Ishikawa (cell line): Measurements from ENCODE around the gene PHLDB3.

Source experiments
- CEBPB ChIP-seq: IDR thresholded peaks from 2 replicates; pipeline ENCODE4 v1.6.1; 2012
- CREB1 ChIP-seq: IDR thresholded peaks from 2 replicates; pipeline ENCODE4 v1.6.1; 2012; ENCODE audit warnings: low read depth
- EGR1 ChIP-seq: IDR thresholded peaks from 2 replicates; pipeline ENCODE4 v1.6.1; 2012
- EP300 ChIP-seq: IDR thresholded peaks from 2 replicates; pipeline ENCODE4 v1.6.1; 2012; ENCODE audit warnings: borderline replicate concordance
- FOXM1 ChIP-seq: IDR thresholded peaks from 2 replicates; pipeline ENCODE4 v1.6.1; 2012; ENCODE audit warnings: low read depth, borderline replicate concordance
- MAX ChIP-seq: IDR thresholded peaks from 2 replicates; pipeline ENCODE4 v1.6.1; 2012
- NFIC ChIP-seq: IDR thresholded peaks from 2 replicates; pipeline ENCODE4 v1.6.1; 2012
- RAD21 ChIP-seq: IDR thresholded peaks from 2 replicates; pipeline ENCODE4 v1.6.1; 2012; ENCODE audit warnings: low read depth
- REST ChIP-seq: IDR thresholded peaks from 2 replicates; pipeline ENCODE4 v1.6.1; 2012; ENCODE audit warnings: low read depth, mild to moderate bottlenecking
- TAF1 ChIP-seq: IDR thresholded peaks from 2 replicates; pipeline ENCODE4 v1.6.1; 2012; ENCODE audit warnings: low read depth, mild to moderate bottlenecking
- TCF12 ChIP-seq: IDR thresholded peaks from 2 replicates; pipeline ENCODE4 v1.6.1; 2012; ENCODE audit warnings: low read depth
- TEAD4 ChIP-seq: IDR thresholded peaks from 2 replicates; pipeline ENCODE4 v1.6.1; 2012
- USF1 ChIP-seq: IDR thresholded peaks from 2 replicates; pipeline ENCODE4 v1.6.1; 2012
- YY1 ChIP-seq: IDR thresholded peaks from 2 replicates; pipeline ENCODE4 v1.6.1; 2012; ENCODE audit warnings: low read depth
- ZBTB7A ChIP-seq: IDR thresholded peaks from 2 replicates; pipeline ENCODE4 v1.6.1; 2012; ENCODE audit warnings: low read depth

The PHLDB3 gene

GRCh38 chr19:43450545-43450997, 54.0 kb downstream of the PHLDB3 start:
- TF ChIP-seq USF1 (no peak), CREB1 (no peak)

GRCh38 chr19:43447655-43448054, 56.9 kb downstream of the PHLDB3 start:
- TF ChIP-seq RAD21 (no peak), TCF12 (no peak)

- TF ChIP-seq EGR1 (no peak), EP300 (no peak), RAD21 (peak; percentile 95)
Observed at GRCh38 chr19:43446746-43447489, 57.6 kb downstream of the PHLDB3 start.

GRCh38 chr19:43445426-43445825, 59.1 kb downstream of the PHLDB3 start:
- TF ChIP-seq TEAD4, result no peak
- no peak for TF ChIP-seq CEBPB
- TF ChIP-seq FOXM1, result no peak
- TF ChIP-seq NFIC, result no peak
- TF ChIP-seq CREB1, result no peak

GRCh38 chr19:43444531-43445287, 59.8 kb downstream of the PHLDB3 start:
- TF ChIP-seq MAX (no peak), RAD21 (no peak), YY1 (no peak), FOXM1 (no peak), USF1 (no peak), CEBPB (no peak), CREB1 (no peak), TEAD4 (no peak), TCF12 (no peak), NFIC (no peak), REST (no peak), EP300 (no peak), ZBTB7A (no peak), TAF1 (no peak), EGR1 (no peak)

- TF ChIP-seq USF1, result no peak
Observed at GRCh38 chr19:43441716-43442115, 62.8 kb downstream of the PHLDB3 start.

- TF ChIP-seq EGR1 (no peak), NFIC (no peak), REST (no peak), TCF12 (no peak), EP300 (no peak), ZBTB7A (no peak), YY1 (no peak), RAD21 (no peak), CREB1 (no peak), USF1 (no peak), MAX (no peak), TEAD4 (no peak), CEBPB (no peak), TAF1 (no peak), FOXM1 (no peak)
Observed at GRCh38 chr19:43439709-43440063, 64.9 kb downstream of the PHLDB3 start.
